Measurements from ENCODE around the gene DTYMK. TPM values are rescaled to one million over a fixed set of nuclear protein-coding genes. Genes with fewer than 3 reads are reported as not detected.

DTYMK gene
- total and polyA plus RNA-seq, 2 of the 8 experiments (the other 6 are each of a cell fraction or from before 2014, with no cell fraction given): 58.3 to 69.9 TPM

DNA sequence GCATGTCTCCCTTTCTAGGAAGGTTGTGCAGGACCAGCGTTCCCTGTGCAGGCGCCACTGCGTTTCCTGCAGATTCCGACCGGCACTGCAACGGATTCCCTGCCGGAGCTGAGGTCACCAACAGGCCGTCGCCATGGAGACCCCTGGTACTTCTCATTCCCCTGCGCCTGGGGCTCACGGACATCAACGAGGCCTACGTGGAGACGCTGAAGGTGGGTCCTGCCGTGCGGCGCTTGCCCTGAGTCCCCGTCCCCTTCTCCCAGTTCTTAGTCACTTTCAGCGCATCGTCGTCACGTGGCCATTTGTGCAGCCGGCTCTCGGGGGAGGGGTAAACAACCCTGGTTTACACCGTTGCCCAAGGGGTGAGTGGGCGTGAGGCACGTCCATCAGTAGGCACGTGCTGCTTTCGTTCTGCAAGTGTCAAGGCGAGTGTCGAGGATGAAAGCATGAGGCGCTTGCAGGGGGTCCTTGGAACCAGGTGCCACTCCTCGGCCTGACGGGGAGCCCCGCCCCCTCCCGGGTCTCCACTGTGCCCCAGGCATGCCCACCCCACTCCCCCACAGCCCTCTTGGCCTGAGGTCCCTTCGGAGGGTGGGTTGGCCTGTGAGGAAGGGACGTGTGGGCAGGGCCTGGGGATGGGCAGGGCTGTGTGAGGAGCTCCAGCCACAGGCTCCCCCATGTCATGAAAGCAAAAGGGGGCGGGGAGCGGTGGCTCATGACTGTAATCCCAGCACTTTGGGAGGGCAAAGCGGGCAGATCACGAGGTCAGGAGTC is 19.8 kb downstream of the DTYMK start:
- ChIA-PET POLR2A (ENCODE audit: partially characterized antibody) (interaction anchor here (0.6 to 1.5 kb wide), 3 partner anchors 12 to 35 kb away, joined by 4 to 5 read pairs (median 4); partner anchors contain the start of genes DTYMK and ING5), CTCF (ENCODE audit: partially characterized antibody) (interaction anchor here (1.4 kb wide), 1 partner anchor 67 kb away, joined by 4 read pairs; no protein-coding TSS in a partner anchor)
- Histone ChIP-seq H2AK5ac (ENCODE audit: low read depth, low read length) (no peak overlapping the region), H4K91ac (replicated peaks; ENCODE audit: insufficient read length, low read length) (no peak overlapping the region), H3K9ac (replicated peaks in 1 of 4; ENCODE audit: extremely low read depth in 1 of 4, low read depth in 3 of 4, low read length in 3 of 4) (no peak overlapping the region), H4K8ac (ENCODE audit: extremely low read depth, insufficient read depth, low read length) (no peak overlapping the region; the same call in 1 of the 2 replicates), H3K4me3 (ENCODE audit: extremely low read depth in 1 of 4, insufficient read depth in 2 of 4, low read depth in 3 of 4, low read length in 4 of 4) (no peak overlapping the region), H2BK15ac (ENCODE audit: low read length) (no peak overlapping the region), H3K23me2 (ENCODE audit: low read depth, low read length) (no peaks in the 10 kb centered on the region), H3K23ac (ENCODE audit: insufficient read length) (no peak overlapping the region), H4K20me1 (replicated peaks in 1 of 2; ENCODE audit: control insufficient read depth in 1 of 2, insufficient read depth in 2 of 2, low read length in 2 of 2) (peaks cover 3 to 8% of the 10 kb centered on the region in 2 experiments), H3K79me1 (ENCODE audit: low read depth, low read length) (no peaks in the 10 kb centered on the region), H4K5ac (ENCODE audit: insufficient read length, low read depth, low read length) (no peak overlapping the region), H3K79me2 (ENCODE audit: control insufficient read depth in 1 of 2, insufficient read depth in 2 of 2, low read length in 2 of 2) (no peaks in the 10 kb centered on the region), H3K4me2 (ENCODE audit: insufficient read depth in 1 of 2, low read depth in 2 of 2, low read length in 2 of 2) (no peak overlapping the region), H3K36me3 (ENCODE audit: control insufficient read depth in 2 of 4, insufficient read depth in 4 of 4, low read length in 3 of 4) (peaks cover 8 to 26% (median 20%) of the 10 kb centered on the region in 4 experiments), H3K9me3 (ENCODE audit: insufficient read depth in 2 of 2, low read depth in 1 of 2, low read length in 1 of 2) (no peaks in the 10 kb centered on the region), H3K4ac (replicated peaks; ENCODE audit: insufficient read length, low read depth, low read length) (no peak overlapping the region), H2BK20ac (ENCODE audit: low read length) (no peak overlapping the region), H2BK120ac (replicated peaks; ENCODE audit: low read depth, low read length) (no peak overlapping the region), H3K18ac (ENCODE audit: extremely low read depth, low read length) (no peak overlapping the region), H3K27ac (ENCODE audit: low read depth, low read length) (no peak overlapping the region), H2BK12ac (ENCODE audit: low read depth, low read length) (no peak overlapping the region), H2AFZ (ENCODE audit: low read length) (no peak overlapping the region), H3K56ac (replicated peaks; ENCODE audit: insufficient read length, low read depth, low read length) (no peak overlapping the region), H2BK5ac (ENCODE audit: low read depth, low read length) (no peak overlapping the region; the same call in 1 of the 2 replicates), H3K4me1 (replicated peaks in 1 of 4; ENCODE audit: control insufficient read depth in 3 of 4, insufficient read depth in 4 of 4, low read length in 3 of 4) (no peaks in the 10 kb centered on the region), H3K14ac (ENCODE audit: insufficient read length) (no peak overlapping the region), H3K27me3 (replicated peaks in 1 of 4; ENCODE audit: control insufficient read depth in 3 of 4, extremely low read depth in 1 of 4, insufficient read depth in 3 of 4, low read length in 3 of 4) (no peaks in the 10 kb centered on the region)
- no peak for DNase-seq (ENCODE audit: low read depth in 1 of 2, low spot score in 2 of 2)
- WGBS, 2 experiments (ENCODE audit: extremely low coverage in 1 of 2, insufficient coverage in 1 of 2, insufficient read length in 1 of 2, insufficient replicate concordance in 2 of 2, low coverage in 1 of 2, low lambda C conversion rate in 2 of 2, missing lambda C conversion rate in 1 of 2): 89% methylated on average over 36 of the region's 42 CpGs; no CpG with 5 or more reads in 1 of the 2 experiments
- FAIRE-seq: no peak
- no peak for TF ChIP-seq RAD21 (IDR thresholded peaks at IDR 0.05 in 1 of 2, conservative IDR thresholded peaks at IDR 0.05 in 1 of 2; ENCODE audit: low read depth in 2 of 2, low read length in 2 of 2)
- TF ChIP-seq GTF2F1 (IDR thresholded peaks at IDR 0.05; ENCODE audit: borderline replicate concordance, low read depth, low read length): no peak
- TF ChIP-seq SIX5 (IDR thresholded peaks at IDR 0.05; ENCODE audit: low read depth, low read length): no peak
- no peak for TF ChIP-seq SRF (IDR thresholded peaks at IDR 0.05; ENCODE audit: low read depth, low read length)
- TF ChIP-seq SP1 (IDR thresholded peaks at IDR 0.05; ENCODE audit: low read depth, low read length): no peak
- TF ChIP-seq EZH2 (IDR thresholded peaks at IDR 0.05; ENCODE audit: low read depth, low read length, severe bottlenecking): no peak
- TF ChIP-seq TAF1 (IDR thresholded peaks at IDR 0.05; ENCODE audit: low read depth, low read length): no peak
- TF ChIP-seq TCF12 (IDR thresholded peaks at IDR 0.05; ENCODE audit: low read depth, low read length): no peak
- TF ChIP-seq, protein P1, sequence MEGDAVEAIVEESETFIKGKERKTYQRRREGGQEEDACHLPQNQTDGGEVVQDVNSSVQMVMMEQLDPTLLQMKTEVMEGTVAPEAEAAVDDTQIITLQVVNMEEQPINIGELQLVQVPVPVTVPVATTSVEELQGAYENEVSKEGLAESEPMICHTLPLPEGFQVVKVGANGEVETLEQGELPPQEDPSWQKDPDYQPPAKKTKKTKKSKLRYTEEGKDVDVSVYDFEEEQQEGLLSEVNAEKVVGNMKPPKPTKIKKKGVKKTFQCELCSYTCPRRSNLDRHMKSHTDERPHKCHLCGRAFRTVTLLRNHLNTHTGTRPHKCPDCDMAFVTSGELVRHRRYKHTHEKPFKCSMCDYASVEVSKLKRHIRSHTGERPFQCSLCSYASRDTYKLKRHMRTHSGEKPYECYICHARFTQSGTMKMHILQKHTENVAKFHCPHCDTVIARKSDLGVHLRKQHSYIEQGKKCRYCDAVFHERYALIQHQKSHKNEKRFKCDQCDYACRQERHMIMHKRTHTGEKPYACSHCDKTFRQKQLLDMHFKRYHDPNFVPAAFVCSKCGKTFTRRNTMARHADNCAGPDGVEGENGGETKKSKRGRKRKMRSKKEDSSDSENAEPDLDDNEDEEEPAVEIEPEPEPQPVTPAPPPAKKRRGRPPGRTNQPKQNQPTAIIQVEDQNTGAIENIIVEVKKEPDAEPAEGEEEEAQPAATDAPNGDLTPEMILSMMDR (IDR thresholded peaks at IDR 0.05; ENCODE audit: control extremely low read depth in 1 of 3, insufficient read depth in 1 of 3, low read depth in 1 of 3, low read length in 3 of 3): no peak
- no peak for TF ChIP-seq SP2 (IDR thresholded peaks at IDR 0.05; ENCODE audit: low read length)
